Small intestine (tissue), 7 donors: Measurements from ENCODE around the gene PHYKPL. TPM values are rescaled to one million over a fixed set of nuclear protein-coding genes. Genes with fewer than 3 reads are reported as not detected.
"Not testable (repeated sequence)": the region's sequence is repeated elsewhere in the genome, so short reads cannot be mapped to it uniquely, and the experiment has no call there.

Experiments used
- DNase-seq, 2 donors: peaks; one replicate each; pipeline versions ENCODE4 v3.0.0 to v3.0.0-alpha.2; 2013
- FAIRE-seq: peaks from 2 replicates; lab custom pipeline; 2012; peaks lifted over from hg19 to GRCh38; lab: Jason Lieb, UNC
- H3K27ac ChIP-seq, 3 donors: one replicate each; pipeline ENCODE4 v1.5.1; 2013; ENCODE audit warnings: low read length in 2 of 3, mild to moderate bottlenecking in 2 of 3, control low read depth in 1 of 3, inconsistent platforms in 1 of 3, low read depth in 1 of 3, moderate library complexity in 1 of 3
- H3K27me3 ChIP-seq, 3 donors: one replicate each; pipeline ENCODE4 v1.6.1; 2013; ENCODE audit warnings: low read length in 3 of 3, inconsistent platforms in 1 of 3; ENCODE audit not compliant: control insufficient read depth in 3 of 3, insufficient read depth in 3 of 3
- H3K36me3 ChIP-seq, 3 donors: one replicate each; pipeline ENCODE4 v1.6.1; 2013; ENCODE audit warnings: low read length in 3 of 3, inconsistent platforms in 1 of 3, low read depth in 1 of 3, mild to moderate bottlenecking in 1 of 3, moderate library complexity in 1 of 3; ENCODE audit not compliant: control insufficient read depth in 3 of 3, insufficient read depth in 2 of 3
- H3K4me1 ChIP-seq, 3 donors: one replicate each; pipeline ENCODE4 v1.6.1; 2013; ENCODE audit warnings: low read length in 2 of 3, inconsistent platforms in 1 of 3, low read depth in 1 of 3, mild to moderate bottlenecking in 1 of 3, moderate library complexity in 1 of 3; ENCODE audit not compliant: control insufficient read depth in 3 of 3, insufficient read depth in 2 of 3
- H3K4me3 ChIP-seq, 3 donors: one replicate each; pipeline ENCODE4 v1.5.1; 2013; ENCODE audit warnings: low read length in 3 of 3, control low read depth in 1 of 3, inconsistent platforms in 1 of 3, low read depth in 1 of 3, mild to moderate bottlenecking in 1 of 3, moderate library complexity in 1 of 3
- H3K9me3 ChIP-seq, 2 donors: one replicate each; pipeline ENCODE4 v1.6.1; 2013; ENCODE audit warnings: low read depth in 1 of 2, low read length in 1 of 2; ENCODE audit not compliant: control insufficient read depth in 2 of 2, insufficient read depth in 1 of 2
- WGBS, 3 donors: extraction: QIAGEN DNeasy Blood & Tissue Kit; methylation state at CpG; one replicate each; pipeline ENCODE4 v1.1.7; 2013; 5-methylcytosine and 5-hydroxymethylcytosine counted together
- polyA plus RNA-seq, 4 donors: library from polyadenylated mRNA; stranded (reverse) in 3 of 4; unstranded in 1 of 4; fragments of 200-250 nt in 3 of 4; fragments of 120-200 nt in 1 of 4; gene quantifications; one replicate each; pipeline versions ENCODE4 v1.2.1 to v1.2.3, GENCODE V29; 2013
- donor health status: healthy with polysubstance abuse.
- donor health status: control.
- donor health status: control.
- donor health status: Bipolar disorder and iron deficiency.
- donor health status: healthy.

PHYKPL gene
- polyA plus RNA-seq, 4 donors, result 57.7 to 145 (median 127) TPM

DNA sequence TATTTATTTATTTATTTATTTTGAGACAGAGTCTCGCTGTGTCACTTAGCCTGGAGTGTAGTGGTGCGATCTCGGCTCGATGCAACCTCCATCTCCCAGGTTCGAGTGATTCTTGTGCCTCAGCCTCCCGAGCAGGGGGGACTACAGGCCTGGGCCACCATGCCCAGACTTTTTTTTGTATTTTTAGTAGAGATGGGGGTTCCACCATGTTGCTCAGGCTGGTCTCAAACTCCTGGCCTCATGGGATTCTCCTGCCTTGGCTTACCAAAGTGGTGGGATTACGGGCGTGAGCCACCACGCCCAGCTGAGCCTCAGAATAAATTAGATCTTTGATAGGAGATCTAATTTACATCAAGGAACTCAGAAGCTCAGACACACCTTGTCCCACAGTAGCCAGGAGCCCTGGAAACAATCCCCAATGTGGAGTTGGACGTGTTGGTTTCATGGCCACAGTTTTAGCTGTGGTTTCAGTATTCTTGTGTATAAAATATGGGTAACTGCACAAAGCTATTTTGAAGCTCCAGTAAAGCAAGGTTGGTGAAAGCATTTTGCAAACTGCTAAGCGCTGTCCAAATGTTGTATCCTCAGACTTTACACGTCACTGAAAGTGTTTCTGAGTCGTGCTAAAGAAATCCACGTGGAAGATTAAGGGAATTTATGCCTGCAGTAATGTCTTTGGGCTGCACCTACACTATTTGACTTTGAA, 31.2 kb downstream of the PHYKPL start:
- H3K27me3 ChIP-seq, result no peaks in the 10 kb centered on the region
- no peak overlapping the region for H3K4me3 ChIP-seq
- DNase-seq, result no peak
- no peaks in the 10 kb centered on the region for H3K9me3 ChIP-seq
- no peak overlapping the region for H3K27ac ChIP-seq
- WGBS, 3 donors, result 73 to 85% (median 77%) methylated on average over 14 of the region's 14 CpGs
- peaks cover 0 to 3% (median 0%) of the 10 kb centered on the region in 3 donors for H3K36me3 ChIP-seq
- peaks cover 0 to 6% (median 4%) of the 10 kb centered on the region in 3 donors for H3K4me1 ChIP-seq
- no peak for FAIRE-seq

DNA sequence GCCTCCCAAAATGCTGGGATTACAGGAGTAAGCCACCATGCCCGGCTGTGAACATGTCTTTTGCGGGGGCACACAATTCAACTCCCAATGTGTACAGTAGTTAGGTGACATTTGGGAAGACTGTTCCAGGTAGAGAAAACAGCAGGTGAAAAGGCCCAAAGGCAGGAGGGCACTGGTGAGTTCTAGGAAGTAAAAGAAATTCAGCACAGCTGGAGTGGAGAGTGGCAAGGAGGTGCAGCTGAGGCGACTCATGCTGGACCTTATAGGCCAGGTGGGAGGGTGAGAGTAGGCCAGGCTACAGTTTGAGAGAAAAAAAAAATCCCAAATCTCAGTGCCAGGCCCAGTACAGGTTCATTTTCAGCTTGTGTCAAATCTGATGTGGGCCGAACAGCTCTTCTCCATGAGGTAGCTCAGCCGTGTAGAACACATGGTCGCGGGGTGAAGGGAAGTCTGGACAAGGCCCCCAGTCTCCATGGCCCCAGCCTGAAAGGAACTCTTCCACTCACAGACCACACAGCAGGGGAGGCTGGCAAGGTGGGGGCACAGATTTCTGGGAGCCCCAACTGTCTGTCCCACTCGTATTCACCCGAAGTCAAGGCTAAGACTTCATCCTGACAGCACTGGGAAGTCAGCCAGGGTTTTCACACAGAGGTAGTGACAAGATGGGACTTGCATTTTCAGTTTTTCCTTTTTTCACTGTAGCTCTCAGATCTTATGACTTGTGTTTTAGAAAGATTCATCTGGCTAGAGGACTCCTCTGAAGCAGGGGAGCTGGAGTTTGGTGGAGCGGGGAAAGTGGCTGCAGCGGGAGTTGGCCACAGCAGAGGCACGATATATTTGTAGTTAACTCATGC, 32.8 kb downstream of the PHYKPL start:
- Histone ChIP-seq H3K27ac (no peak overlapping the region), H3K4me1 (no peaks in the 10 kb centered on the region), H3K9me3 (no peaks in the 10 kb centered on the region), H3K4me3 (no peak overlapping the region), H3K27me3 (no peaks in the 10 kb centered on the region), H3K36me3 (no peaks in the 10 kb centered on the region)
- FAIRE-seq (no peak), DNase-seq (no peak)
- 86 to 90% (median 90%) methylated on average over 12 of the region's 12 CpGs for WGBS, 3 donors

- no peak overlapping the region for H3K4me3 ChIP-seq
- no peaks in the 10 kb centered on the region for H3K36me3 ChIP-seq
- FAIRE-seq (no peak), DNase-seq (no peak)
- 77 to 90% (median 83%) methylated on average over 11 of the region's 11 CpGs for WGBS, 3 donors
- no peaks in the 10 kb centered on the region for H3K4me1 ChIP-seq
- no peak overlapping the region for H3K27ac ChIP-seq
- H3K9me3 ChIP-seq, result no peaks in the 10 kb centered on the region
- peaks cover 0 to 5% (median 0%) of the 10 kb centered on the region in 3 donors for H3K27me3 ChIP-seq
These were observed 33.9 kb downstream of the PHYKPL start for GRCh38 chr5:178198706-178199105.

GRCh38 chr5:178198151-178198550, 34.5 kb downstream of the PHYKPL start:
- not testable (repeated sequence) for H3K9me3 ChIP-seq, H3K27me3 ChIP-seq, H3K27ac ChIP-seq, H3K4me3 ChIP-seq, H3K4me1 ChIP-seq, FAIRE-seq, H3K36me3 ChIP-seq, DNase-seq
- WGBS, 3 donors, result 69 to 85% (median 76%) methylated on average over 11 of the region's 11 CpGs

GRCh38 chr5:178196986-178197385, 35.6 kb downstream of the PHYKPL start:
- no peak overlapping the region for H3K4me3 ChIP-seq
- no peaks in the 10 kb centered on the region for H3K4me1 ChIP-seq
- WGBS, 3 donors, result 81 to 87% (median 81%) methylated on average over 8 of the region's 8 CpGs
- no peaks in the 10 kb centered on the region for H3K36me3 ChIP-seq
- peaks cover 0 to 5% (median 0%) of the 10 kb centered on the region in 3 donors for H3K27me3 ChIP-seq
- no peak for DNase-seq
- H3K27ac ChIP-seq, result no peak overlapping the region
- no peak for FAIRE-seq
- H3K9me3 ChIP-seq, result peaks cover 0 to 6% of the 10 kb centered on the region in 2 donors

DNA sequence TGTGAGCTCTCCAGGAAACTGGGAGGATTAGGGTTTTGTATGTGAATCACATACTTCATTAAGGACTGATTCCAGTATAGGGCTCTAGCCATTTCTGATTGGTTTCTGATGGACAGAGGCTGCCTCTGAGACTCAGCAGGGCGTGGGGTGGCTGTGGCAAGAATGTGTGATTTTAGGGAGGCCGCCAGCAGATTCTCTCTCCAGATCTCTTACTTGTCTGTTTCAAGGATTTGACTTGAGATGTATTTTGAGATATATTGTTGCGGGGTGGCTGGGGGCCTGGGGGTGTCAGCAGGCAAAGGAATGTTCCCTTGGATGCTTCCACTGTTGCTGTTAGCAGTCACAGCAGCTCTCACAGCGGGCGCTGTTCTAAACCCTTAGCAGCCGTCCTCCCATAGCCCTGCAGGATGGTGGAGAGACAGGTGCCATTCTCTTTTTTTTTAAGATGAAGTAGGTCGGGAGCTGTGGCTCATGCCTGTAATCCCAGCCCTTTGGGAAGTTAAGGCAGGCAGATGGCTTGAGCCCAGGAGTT, 36.3 kb downstream of the PHYKPL start:
- peaks cover 0 to 6% of the 10 kb centered on the region in 2 donors for H3K9me3 ChIP-seq
- no peaks in the 10 kb centered on the region for H3K36me3 ChIP-seq
- H3K4me3 ChIP-seq, result no peak overlapping the region
- 78 to 86% (median 83%) methylated on average over 7 of the region's 7 CpGs for WGBS, 3 donors
- no peak for DNase-seq
- H3K27ac ChIP-seq, result no peak overlapping the region
- peaks cover 0 to 5% (median 0%) of the 10 kb centered on the region in 3 donors for H3K27me3 ChIP-seq
- FAIRE-seq, result no peak
- no peaks in the 10 kb centered on the region for H3K4me1 ChIP-seq

GRCh38 chr5:178194026-178194425, 38.6 kb downstream of the PHYKPL start:
- peaks cover 0 to 6% of the 10 kb centered on the region in 2 donors for H3K9me3 ChIP-seq
- no peak overlapping the region for H3K4me3 ChIP-seq
- H3K27me3 ChIP-seq, result peaks cover 0 to 5% (median 0%) of the 10 kb centered on the region in 3 donors
- FAIRE-seq (no peak), DNase-seq (no peak)
- no peaks in the 10 kb centered on the region for H3K36me3 ChIP-seq
- H3K4me1 ChIP-seq, result no peaks in the 10 kb centered on the region
- no peak overlapping the region for H3K27ac ChIP-seq
- WGBS, 3 donors, result 38 to 55% (median 41%) methylated on average over 7 of the region's 7 CpGs

- peaks cover 0 to 6% of the 10 kb centered on the region in 2 donors for H3K9me3 ChIP-seq
- H3K27me3 ChIP-seq, result peaks cover 0 to 5% (median 0%) of the 10 kb centered on the region in 3 donors
- no peak for DNase-seq
- H3K36me3 ChIP-seq, result no peaks in the 10 kb centered on the region
- no peak overlapping the region for H3K4me3 ChIP-seq
- no peak for FAIRE-seq
- H3K27ac ChIP-seq, result no peak overlapping the region
- H3K4me1 ChIP-seq, result no peaks in the 10 kb centered on the region
- WGBS, 3 donors, result 50 to 61% (median 60%) methylated on average over 8 of the region's 8 CpGs
These were observed 39.3 kb downstream of the PHYKPL start for GRCh38 chr5:178193251-178193809.
